Left renal pelvis (tissue), 4 donors: Measurements from ENCODE around the gene SLC25A39. TPM values are rescaled to one million over a fixed set of nuclear protein-coding genes. Genes with fewer than 3 reads are reported as not detected.
A peak's percentile ranks its signal among the peaks of the same experiment; 100 is the strongest.

Experiments used
- DNase-seq, 4 donors: peaks; one replicate each; pipeline ENCODE4 v3.0.0-alpha.2; 2013; ENCODE audit warnings: low read depth in 4 of 4, low spot score in 3 of 4
- polyA plus RNA-seq, 4 donors: library from polyadenylated mRNA; unstranded; fragments of 120-200 nt; gene quantifications; one replicate each; pipeline ENCODE4 v1.2.1, GENCODE V29; 2013; ENCODE audit not compliant: insufficient read length in 4 of 4

Gene SLC25A39
- polyA plus RNA-seq, 4 donors = 80.2 to 123 (median 106) TPM

DNA sequence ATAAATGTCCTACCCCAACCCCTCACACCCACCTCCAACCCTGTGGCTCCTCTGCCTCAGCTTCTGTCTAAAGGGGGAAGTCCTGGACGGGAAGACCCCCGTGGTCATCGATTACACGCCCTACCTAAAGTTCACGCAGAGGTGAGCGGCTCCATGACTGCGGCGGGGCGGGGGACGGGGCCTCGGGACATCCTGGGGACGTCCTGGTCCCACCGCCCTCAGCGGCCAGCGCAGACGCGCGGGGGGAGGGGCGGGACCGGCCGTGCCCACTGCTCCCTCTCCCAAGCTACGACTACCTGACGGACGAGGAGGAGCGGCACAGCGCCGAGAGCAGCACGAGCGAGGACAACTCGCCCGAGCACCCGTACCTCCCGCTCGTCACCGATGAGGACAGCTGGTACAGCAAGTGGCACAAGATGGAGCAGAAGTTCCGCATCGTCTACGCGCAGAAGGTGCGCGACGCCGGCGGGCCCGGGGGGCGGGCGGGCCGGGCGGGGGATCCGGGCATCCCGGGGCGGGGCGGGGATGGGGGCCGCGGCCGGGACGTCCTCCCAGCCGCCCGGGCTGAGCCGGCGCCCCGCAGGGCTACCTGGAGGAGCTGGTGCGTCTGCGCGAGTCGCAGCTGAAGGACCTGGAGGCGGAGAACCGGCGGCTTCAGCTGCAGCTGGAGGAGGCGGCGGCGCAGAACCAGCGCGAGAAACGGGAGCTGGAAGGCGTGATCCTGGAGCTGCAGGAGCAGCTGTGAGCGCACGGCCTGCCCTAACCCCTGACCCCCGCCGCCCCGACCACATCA lies 9.6 kb downstream of the SLC25A39 start:
- DNase-seq = no peak

DNA sequence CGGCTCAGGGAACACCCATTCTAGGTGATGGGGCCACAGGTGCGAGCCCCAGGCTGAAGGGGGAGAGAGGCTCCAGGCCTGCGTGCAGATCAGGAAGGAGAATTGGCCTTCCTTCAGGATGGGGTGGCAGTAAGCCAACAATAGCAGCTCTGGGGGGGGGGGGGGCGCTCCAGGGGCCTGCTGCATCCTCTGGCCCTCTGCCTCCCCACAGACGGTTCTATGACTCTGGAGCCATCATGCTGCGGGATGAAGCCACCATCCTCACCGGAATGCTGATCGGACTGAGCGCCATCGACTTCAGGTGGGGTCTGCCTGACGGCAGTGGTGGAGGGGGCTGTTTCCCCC lies 10.1 kb downstream of the SLC25A39 start:
- no peak for DNase-seq

DNA sequence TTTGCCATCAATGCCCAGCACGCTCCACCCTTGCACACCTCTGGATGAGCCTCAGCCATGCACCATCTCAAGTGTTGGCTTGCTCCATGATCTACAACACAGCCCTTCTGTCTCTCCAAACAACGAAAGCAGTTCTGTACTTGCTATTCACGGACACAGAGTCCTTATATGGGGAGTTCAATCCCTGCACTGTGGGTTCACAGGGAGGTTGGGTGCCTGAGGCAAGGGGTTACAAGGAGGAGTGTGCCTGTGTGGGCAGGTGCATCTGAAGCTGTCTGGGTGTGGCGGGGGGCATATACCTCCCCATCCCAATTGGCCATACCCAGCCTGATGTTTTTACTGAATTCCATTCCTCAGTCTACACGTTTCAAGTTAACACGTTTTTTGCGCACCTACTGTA lies 10.6 kb downstream of the SLC25A39 start:
- DNase-seq = no peak

DNA sequence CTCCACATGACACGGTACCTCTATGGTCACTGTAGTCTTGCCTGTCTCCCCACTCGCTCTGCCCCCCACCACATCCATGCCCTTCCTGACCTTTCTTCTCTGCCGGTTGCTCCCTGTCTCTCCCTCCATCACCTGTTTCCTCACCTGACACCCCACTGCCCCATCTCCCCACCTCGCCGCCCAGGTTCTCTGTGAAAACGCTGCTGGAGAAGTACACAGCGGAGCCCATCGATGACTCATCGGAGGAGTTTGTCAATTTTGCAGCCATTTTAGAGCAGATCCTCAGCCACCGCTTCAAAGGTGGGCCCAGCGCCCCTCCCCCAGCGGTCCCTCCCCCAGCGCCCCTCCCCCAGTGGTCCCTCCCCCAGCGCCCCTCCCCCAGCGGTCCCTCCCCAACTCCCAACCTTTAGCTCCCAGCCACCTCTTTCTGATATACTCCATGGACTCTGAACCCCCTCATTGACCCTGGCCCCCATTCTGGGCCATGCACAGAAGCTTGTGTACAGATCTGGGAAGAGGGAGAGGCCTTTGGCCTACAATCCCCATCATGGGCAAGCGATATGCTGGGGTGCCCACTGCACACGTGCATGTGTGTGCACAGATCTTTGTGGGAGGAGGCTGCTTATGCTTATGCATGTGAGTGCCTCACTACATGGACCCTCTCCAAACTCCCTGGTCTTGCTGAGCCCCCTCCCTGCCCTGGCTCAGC lies 12.1 kb downstream of the SLC25A39 start:
- DNase-seq = no peak

DNA sequence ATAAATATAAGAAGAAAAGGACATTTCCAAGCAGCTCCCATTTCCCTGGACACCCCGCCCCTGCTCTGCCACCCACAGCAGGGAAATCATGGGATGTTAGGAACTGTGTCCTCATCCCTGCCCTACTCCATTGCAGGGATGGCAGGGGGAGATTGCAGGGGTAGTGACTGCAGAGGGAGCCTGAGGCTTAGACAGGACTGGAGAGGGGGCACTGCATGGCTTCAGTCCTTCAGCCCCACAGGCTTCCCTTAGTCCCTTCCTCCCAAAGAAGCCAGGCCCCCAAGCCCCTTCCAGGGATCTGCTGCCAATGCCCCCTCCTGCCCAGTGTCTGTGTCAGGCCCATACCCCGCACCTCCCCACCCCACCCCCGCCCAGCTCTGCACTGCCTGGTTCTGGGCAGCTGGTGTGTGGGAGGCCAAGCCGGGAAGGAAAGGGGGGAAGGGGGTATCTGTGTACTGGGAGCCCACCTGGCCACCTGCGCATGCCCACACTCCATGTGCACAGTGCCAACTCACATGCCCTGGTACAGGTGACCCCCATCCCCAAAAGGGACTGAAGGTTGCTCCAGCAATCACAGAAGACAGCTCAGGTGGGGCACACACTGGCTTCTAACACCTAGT lies 13.0 kb downstream of the SLC25A39 start:
- no peak for DNase-seq

DNA sequence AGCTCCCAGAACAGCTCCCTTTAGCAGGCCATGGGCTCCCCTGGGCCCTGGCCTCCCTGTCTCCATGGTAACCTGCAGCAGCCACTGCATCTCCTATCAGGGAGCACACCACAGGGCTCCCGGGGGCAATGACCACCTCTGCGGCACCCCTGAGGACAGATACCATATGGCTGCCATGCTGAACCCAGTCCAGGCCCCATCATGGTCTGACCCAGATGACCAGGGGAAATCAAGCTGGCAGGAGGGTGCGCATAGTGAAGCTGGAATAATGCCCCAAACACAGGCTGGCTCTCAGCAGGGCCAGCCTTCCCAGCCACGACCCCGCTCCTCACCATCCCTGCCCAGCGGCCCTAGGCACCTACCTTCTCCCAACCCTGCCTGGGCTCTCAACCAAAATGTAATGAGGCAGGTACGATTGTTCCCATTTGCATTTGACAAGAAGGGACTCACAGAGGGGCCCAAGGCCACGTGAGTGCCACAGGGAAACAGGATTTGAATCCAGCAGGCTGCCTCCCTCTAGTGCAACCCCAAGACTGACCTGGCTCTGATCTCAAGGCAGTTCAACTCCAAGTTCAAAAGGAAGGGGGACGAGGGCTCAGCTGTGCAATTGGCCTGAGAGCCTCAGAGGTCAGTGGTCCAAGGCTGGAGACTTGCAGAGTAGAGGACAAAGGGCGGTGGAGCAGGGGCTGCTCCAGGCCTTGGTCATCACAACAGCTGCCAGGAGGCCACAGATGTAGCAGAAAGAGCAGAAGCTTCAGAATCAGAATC lies 13.8 kb downstream of the SLC25A39 start:
- DNase-seq = no peak

DNA sequence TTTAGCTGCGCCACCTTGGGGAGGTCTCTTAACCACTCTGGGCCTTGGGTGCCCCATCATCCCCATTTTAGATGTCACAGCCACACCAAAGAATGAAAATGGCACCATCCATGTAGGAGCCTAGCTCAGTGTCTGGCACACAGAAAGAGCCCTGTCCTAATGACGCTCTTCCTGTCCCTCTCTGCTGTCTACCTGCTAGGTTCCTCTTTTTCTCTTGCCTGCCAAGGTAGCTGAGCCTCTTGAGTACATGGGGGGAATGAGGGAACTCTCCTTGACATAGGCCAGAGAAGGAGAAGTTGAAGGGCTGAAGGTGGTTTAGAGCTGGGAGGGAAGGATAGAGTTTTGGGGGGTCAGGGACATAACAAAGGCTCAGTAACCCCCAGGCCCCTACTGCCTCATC lies 14.4 kb downstream of the SLC25A39 start:
- no peak for DNase-seq

DNA sequence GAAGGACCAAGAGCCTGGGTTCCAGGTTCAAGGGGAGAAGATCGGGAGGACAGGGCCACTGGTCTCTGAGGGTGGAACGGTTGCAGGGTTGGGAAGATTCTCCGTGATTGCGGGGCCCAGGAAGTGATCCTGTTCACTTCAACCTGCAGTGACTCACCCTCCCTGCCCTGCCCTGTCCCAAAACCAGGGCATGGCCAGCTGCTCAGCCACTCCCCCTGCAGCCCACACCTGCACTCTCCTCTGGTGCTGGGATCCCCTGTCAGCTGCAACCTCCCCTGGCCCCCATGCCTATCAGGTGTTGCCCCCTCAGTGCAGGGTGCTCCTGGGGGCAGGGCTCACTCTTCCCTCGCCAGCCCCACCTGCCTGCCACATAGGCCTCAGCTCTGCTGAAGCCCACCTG lies 15.2 kb downstream of the SLC25A39 start:
- no peak for DNase-seq

DNA sequence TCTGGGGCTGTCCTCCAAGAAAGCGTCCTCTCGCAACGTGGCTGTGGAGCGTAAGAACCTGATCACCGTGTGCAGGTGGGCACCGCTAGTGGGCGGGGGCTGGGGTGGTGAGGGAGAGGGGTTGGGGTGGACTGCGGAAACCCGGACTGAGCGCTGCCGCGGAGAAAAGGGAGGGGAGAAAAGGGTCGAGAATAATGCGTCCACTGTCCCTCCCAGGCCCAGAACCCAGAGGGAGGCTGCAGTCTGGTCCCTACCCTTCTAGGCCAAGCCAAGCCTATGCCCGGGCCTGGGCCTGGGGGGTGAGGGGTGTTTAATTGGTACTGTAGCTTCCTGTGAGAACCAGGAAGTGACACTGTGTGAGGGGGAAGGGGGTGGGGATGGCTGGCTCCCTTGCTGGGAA lies 15.8 kb downstream of the SLC25A39 start:
- DNase-seq = no peak

DNA sequence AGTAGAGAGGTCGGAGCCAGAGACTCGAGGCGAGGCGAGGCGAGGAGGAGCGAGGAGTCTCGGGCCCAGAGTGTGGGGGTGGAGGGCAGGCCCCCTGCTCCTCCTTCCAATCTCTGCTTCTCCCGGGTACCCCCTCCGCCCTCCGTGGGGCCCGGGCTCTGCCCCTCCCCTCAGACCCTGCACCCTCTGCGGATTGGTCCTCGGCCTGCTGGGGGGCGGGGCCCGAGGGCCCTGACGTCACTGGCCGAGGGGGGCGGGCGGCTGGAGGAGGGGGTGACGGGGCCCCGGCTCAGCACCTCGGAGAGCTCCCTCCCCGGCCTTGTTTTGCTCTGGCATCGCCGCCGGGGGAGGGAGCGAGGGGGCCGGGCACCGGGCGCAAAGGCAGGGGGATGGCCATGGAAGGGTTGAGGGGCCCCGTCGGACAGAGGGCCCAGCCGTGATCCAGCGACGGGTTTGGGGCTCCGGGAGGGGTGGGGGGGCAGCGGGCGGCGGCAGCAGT lies 16.3 kb downstream of the SLC25A39 start, which contains the start of gene RUNDC3A:
Gene RUNDC3A, plus strand, starts transcription at position 282 of the 499 bp plus-strand sequence. CDS start 232 bp downstream, outside the sequence.
- peak; percentile 68 to 81 (median 78) for DNase-seq

DNA sequence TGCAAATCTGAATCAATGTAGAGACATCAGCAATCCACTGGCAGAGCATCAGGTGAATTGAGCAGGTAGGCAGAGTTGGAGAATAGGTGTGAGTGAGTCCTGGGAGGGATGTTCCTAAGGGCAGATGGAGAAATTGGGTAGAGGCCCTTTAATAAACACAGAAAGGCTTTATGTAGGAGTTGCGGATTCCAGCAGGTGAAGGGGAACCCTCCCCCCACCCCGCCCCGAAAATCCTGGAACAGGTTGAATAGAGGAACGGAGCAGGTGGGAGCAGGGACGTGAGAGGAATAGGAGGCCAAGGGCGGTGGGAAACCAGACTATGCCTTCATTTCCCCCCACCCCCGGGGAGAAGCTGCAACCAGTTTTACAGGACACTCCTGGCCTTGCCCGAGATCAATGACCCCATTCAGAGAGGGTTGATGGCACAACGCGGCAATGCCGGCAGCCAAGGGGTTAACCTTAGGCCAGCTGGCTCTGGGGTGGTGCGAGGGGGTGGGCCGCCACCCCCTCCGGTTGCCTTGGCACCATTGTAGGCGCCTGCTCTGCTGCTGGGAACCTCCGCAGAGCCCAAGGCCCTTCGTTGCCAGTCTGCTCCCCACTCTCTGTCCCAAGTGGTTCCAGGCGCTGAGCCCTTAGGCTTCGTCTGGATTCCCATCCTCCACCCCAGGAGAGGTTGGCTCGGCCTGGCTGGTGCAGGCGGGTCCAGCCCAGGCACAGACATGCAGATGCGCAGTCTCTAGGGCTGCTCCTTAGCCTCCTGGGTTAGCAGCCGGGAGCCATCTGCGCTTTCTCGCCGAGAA lies 17.0 kb downstream of the SLC25A39 start:
- DNase-seq = no peak

DNA sequence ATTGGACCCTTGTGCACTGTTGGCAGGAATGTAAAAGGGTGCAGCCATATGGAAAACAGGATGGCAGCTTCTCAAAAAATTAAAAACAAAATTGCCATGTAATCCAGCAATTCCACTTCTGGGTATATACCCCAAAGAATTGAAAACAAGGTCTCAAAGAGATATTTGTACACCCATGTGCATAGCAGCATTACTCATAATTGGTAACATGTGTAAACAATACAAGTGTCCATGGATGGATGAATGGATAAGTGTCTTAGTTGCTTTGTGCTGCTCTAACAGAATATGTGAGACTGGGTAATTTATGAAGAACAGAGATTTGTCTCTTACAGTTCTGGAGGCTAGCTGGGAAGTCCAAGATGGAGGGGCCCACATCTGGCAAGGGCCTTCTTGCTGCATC lies 20.0 kb downstream of the SLC25A39 start:
- no peak for DNase-seq

DNA sequence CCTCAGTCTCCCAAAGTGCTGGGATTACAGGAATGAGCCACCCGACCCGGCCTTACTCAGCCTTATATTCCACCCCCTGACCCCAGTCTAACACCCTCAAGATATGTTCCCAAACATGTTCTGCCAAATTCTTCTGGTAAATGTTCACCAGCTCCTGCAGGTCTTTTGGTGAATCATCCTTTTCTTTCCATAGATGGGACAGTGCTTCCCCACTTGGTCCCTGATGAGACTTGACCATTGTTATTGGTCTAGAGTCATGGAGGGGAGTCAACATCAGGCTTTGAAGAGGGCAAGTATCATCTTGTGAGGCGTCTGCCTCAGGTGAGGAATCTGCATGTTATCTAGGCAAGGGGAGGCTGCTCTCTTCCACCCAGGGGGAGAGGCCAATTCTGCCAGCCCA lies 26.6 kb downstream of the SLC25A39 start:
- DNase-seq = no peak

DNA sequence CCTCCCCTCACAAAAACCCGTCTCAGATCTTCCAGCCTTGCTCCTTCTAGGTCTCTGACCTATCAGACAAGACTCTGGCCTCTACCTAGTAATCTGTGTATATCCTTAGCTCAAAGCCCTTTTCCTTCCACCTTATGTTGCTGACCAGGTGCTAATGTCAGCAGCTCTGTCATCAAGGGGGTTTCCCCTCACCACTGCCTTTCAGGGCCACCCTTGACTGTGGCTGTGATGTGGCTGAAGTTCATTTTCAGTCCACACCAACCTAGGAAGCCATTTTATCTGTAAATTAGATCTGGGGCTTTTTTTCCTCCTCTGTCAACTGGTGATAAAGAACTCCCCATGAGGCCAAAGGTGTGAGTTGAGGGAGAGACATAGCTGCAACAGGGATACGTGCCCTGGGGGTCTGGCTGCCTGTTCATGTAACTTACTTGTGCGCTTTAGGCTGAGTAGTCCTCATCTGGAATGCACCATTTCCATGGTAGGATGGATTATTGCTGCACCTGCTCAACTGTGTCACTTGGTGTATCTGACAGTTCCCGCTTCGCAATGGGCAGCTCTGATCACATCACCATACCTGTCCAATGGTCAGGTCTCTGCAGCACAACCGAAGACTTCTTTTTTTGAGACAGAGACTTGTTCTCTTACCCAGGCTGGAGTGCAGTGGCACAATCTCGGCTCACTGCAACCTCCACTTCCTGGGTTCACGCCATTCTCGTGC lies 31.0 kb downstream of the SLC25A39 start:
- no peak for DNase-seq

DNA sequence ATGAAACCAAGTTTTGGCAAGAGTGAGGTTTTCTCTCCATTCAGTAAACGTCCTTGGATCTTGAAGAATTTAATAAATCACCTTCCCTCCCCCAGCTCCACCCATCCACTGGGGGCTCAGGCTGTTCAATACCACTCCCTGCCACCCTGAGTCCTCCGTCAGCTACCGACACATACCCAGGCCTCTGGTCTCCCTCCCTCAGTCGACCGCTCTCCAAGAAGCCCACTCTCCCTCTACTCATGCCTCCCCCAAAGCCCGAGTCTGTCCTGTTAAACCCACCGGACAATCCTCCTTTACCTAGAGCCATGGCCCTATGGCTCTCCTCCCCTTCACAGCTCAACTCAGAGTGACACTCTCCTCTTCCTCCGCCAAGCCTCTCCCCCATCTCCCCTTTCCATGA lies 37.0 kb downstream of the SLC25A39 start:
- no peak for DNase-seq

DNA sequence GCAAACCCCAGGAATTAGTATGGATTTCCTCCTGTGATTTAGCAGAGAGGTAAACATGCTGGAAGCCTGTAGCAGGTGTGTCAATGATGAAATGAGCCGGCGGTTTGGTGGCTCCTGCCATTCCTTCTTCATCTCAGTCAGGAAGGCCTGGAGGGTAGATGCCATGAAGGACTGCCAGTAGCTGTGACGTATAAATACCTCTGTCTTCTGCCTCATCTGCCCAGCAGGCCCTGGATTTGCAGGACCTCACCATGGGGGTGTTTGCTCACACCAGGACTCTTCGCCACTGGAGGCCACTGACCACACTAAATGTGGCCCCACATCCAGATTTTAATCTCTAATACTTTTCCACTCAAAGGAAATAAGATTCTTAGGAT lies 40.6 kb downstream of the SLC25A39 start:
- no peak for DNase-seq

DNA sequence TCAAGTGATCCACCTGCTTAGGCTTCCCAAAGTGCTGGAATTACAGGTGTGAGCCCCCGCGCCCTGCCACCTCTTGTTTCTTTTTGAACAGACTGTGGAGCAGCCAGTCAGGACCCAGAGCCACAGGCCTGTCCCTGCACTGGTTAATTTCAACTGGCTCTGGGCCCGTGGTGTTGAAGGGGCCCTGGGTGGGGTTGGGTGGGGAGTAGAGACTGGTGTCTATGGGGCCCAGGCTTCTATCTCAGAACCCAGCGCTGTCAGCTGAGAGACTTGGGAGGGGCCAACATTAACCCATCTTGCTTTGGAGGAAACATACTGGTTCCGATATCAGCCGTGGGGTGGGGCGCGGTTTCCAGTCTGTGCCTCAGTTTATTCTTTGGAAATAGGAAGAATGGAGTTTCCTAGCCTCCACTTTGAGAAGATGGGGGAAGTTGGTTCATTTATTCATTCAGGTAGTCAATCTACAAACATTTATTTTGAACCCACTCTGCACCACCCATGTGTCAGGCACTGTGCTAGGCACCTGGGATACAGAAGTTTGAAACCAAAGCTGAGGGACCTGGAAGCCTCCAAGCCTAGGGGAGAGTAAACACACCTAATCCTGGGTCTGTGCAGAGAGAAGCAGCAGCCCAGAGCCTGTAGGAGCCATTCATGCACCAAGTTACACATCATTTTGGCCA lies 41.1 kb downstream of the SLC25A39 start:
- DNase-seq = no peak

DNA sequence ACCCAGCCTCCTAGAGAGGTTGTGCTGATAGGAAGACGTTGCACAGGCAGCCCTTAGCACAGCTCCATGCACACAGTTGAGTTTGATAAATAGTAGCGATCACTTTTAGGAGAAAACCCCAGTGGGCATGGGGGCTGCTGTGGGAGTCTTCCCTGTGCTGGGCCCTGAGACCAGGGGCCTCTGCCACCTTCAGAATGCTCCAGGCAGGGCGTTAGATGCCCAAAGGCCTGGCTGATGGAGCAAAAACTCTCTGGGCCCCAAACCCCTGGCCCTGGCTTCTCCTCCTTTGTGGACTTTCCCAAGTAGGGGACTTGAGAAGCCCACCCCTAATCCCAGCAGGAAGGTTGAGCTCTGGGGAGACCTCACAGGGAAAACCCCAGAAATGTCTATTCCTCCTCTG lies 42.4 kb downstream of the SLC25A39 start:
- no peak for DNase-seq

DNA sequence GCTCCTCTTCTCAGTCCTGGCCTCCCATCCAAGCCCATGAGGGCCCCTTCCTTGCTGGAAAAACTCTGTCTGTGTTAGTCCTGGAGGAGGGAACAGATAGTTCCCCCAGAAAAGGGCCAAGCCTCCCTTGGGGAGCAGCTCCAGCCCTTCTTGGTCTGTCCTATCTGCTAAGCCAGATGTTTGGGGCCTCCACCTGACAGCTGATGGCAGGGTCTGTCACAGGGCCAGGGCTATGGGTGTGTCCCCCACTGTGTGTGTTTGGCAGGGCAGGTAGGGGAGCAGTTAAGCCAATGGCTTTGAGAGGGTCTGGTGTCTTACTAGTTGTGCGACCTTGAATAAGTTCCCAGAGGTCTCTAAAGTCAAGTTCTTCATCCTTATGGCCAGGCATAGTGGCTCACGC lies 43.1 kb downstream of the SLC25A39 start:
- DNase-seq = no peak
